Islet precursor cell (in vitro differentiated cells): ENCODE measurements around the gene SPTBN1.

Experiments used
- DNase-seq: peaks from one replicate; pipeline ENCODE4 v3.0.0-alpha.2; 2018

SPTBN1 gene

GRCh38 chr2:54455563-54456361, at the start of gene SPTBN1:
TSS of gene SPTBN1 (plus strand) at chr2:54456327. CDS start at chr2:54526419, 70,092 bp downstream.
- DNase-seq: peak; percentile 95

- no peak for DNase-seq
Observed at GRCh38 chr2:54407693-54408092, 48.4 kb upstream of the SPTBN1 start.

- DNase-seq: no peak
Observed at GRCh38 chr2:54408288-54408687, 47.8 kb upstream of the SPTBN1 start.

GRCh38 chr2:54409752-54410151, 46.4 kb upstream of the SPTBN1 start:
- no peak for DNase-seq

GRCh38 chr2:54411801-54412354, 44.2 kb upstream of the SPTBN1 start:
- no peak for DNase-seq

- peak; percentile 59 for DNase-seq
Observed at GRCh38 chr2:54416166-54416813, 39.8 kb upstream of the SPTBN1 start.

GRCh38 chr2:54416938-54417337, 39.2 kb upstream of the SPTBN1 start:
- DNase-seq: no peak

GRCh38 chr2:54417577-54417976, 38.5 kb upstream of the SPTBN1 start:
- DNase-seq: no peak

GRCh38 chr2:54419388-54419787, 36.7 kb upstream of the SPTBN1 start:
- DNase-seq: no peak

GRCh38 chr2:54419855-54420523, 36.1 kb upstream of the SPTBN1 start:
- DNase-seq: no peak

GRCh38 chr2:54420524-54421172, 35.5 kb upstream of the SPTBN1 start:
- DNase-seq: no peak

- DNase-seq: no peak
Observed at GRCh38 chr2:54422072-54422581, 34.0 kb upstream of the SPTBN1 start.

GRCh38 chr2:54423213-54423612, 32.9 kb upstream of the SPTBN1 start:
- no peak for DNase-seq

- no peak for DNase-seq
Observed at GRCh38 chr2:54424555-54425163, 31.5 kb upstream of the SPTBN1 start.

- DNase-seq: no peak
Observed at GRCh38 chr2:54428108-54428831, 27.9 kb upstream of the SPTBN1 start.

GRCh38 chr2:54429054-54429453, 27.1 kb upstream of the SPTBN1 start:
- DNase-seq: no peak

GRCh38 chr2:54429811-54430551, 26.1 kb upstream of the SPTBN1 start:
- DNase-seq: no peak

GRCh38 chr2:54430649-54431048, 25.5 kb upstream of the SPTBN1 start:
- no peak for DNase-seq

GRCh38 chr2:54432251-54433015, 23.7 kb upstream of the SPTBN1 start:
- DNase-seq: no peak

GRCh38 chr2:54434229-54434628, 21.9 kb upstream of the SPTBN1 start:
- DNase-seq: no peak
